GM19351 (cell line): ENCODE results near the gene CD5L.

Experiments used
- ATAC-seq: cut with Tn5 transposase; IDR thresholded peaks from one replicate; pipeline ENCODE4 v1.9.1; 2021; ENCODE audit warnings: mild to moderate bottlenecking, moderate library complexity; ENCODE audit not compliant: unreplicated experiment

CD5L gene

DNA sequence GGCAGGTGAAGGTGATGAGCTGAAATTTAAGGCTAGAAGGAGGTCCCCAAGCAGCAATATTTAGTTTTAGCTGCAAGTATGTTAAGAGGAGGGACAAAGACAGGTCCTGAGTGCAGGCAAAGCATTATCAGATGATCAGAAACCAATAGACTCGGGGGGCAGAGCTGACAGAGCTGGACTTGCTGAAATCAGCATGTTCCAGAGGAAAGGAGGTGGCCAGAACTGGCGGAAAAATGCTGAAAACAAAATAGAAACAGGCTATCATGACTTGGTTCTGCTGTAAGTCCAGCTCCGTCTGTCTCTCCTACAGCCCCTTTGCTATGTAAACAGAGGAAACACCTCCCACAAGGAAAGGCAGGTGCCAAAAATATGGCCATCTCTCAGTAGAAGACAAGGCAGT lies at the start of gene CD5L:
Gene CD5L (minus strand): TSS at position 101 of the 400 bp plus-strand sequence. CDS start 107 bp downstream, outside the sequence.
- no peak for ATAC-seq

DNA sequence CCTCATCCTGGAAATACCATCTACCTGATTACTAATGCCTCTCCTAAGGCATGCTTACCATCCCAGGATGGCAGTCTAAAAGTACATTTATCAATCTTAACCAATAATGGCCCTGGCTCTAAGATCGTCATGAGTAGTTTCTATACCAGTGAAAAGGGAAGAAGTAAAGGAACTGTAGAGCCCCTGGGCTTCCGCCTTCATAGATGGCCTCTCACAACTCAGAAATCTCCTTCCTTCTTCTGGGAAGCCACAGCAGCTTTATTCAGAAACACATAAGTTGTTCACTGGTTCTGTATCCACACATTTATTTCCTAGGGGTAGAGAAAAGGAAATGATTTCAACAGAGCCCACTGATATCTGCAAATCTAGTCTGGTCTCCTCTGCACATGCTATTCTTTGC lies 41.0 kb upstream of the CD5L start:
- no peak for ATAC-seq

DNA sequence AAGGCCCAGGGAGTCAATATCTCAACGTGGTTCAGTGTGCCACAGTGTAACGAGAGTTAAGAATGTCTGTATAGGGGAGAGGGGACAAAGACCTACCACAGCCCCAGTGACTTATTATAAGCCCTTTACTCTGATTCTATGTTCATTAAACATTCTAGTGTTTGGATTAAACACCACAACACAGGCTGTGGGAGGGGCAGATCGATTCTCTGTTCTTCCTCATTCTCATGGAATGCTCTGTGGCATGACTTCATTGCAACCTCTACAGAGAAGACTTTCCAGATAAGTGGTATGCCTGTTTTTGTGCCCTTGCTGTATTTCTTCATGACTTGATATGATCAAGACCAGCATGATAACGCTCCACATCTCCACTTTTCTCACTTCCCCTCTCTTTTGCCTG lies 39.0 kb upstream of the CD5L start:
- ATAC-seq = no peak

DNA sequence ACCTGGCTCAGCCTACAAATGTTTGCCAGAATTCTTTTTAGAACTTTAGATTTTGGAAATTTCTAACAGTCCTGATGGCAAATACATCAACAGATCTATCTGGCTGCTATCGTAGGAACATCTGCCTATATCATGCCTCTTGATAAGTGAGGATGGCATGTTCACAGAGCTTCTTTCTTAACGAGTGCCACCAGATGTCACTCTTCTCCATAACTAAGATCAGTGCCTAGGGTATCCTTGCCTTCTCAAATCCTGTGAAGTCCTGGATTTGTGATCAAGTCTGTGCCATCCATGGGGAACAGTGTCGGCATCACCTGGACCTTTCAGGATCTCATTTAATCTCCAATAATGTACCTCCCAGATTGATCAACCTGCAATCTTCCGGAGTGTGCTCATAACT lies 36.5 kb upstream of the CD5L start:
- no peak for ATAC-seq

DNA sequence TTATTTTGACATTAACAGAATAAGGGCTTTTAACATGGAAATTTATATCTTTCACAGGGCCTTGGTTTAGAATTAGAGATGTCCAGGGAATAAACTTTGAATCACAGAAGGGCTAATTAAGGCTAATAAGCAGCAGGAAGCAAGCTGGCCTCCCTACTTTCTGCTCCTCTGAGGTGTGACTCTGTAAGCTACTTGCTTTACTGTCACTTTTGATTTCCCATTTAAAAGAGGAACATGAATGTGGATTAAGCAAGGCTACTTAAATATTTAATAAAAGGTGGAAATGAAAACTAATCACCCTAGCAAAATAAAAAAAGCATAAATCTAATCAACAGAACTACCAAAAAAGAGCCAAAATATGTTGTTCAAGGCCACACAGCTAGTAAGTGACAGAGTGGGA lies 28.9 kb upstream of the CD5L start:
- no peak for ATAC-seq

DNA sequence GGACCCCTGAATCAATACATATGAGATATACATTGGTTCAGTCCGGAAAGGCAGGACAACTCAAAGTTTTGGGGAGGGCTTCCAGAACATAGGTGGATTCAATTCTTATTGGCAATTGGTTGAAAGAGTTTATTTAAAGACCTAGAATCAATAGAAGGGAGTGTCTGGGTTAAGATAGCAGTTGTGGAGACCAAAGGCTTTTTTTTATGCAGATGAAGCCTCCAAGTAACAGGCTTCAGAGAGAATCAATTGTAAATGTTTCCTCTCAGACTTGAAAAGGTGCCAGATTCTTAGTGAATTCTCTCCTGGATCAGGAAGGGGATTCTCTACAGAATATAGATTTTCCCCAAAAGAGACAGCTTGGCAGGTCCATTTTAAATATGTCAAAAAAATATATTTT lies 27.0 kb upstream of the CD5L start:
- ATAC-seq = no peak

DNA sequence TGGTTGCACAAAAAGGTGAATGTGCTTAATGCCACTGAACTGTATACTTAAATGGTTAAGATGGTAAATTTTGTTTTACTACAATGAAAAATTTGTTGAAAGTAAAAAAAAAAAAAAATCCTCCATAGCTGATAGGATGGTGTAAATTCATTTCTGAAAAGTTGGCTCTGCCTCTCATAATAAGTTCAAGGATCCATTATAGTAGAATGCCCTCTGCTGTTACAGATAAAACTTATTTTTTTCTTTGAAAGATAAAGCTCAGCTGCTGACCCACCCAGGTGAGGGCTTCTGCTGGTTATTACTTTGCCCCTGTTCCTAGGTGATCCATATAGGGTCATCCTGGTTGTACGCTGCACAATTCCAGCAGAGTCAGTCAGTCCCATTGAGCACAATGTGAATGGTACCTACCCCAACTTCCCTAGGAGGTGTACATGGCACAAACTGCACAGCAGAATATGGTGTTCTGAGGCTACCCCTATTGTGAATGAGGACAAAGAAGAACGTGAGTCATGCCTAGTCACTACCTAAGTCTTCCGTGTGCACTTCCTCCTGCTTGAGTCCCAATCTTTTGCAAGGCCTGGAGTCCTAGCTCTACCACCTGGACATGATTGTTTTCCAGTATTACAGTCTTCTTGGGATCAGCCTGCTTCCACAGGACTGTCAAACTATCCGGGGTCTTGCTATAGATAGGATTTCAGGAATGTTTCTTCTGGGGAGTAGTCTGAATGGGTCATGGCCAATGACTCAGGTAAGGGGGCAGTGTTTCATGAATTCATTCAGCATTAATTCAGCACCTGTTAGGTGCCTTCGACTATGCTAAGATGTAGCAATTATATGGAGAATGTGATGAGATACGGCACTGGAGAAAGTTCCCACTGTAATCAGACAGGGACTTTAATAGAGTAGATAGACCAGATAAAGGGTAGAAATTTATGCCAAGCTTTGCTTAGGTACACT lies 20.8 kb upstream of the CD5L start:
- no peak for ATAC-seq

DNA sequence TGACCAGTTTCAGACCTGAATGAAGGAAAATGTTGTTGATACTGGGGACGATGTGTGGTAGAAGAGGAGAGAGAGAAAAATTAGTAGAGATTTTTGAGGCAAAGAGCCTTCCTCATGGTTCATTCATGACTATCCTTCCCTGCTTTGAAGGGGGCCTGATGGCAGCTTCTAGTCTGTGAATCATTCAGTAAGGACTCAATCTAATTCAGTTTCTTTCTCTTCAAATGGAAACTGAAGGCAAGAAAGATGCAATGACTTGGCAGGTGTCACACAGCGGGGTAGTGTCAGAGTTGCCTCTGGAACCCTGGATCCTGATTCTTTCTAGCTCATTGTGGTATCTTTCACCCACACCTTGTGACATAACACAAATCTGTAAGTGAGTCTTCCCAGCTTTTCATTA lies 14.9 kb upstream of the CD5L start:
- ATAC-seq = no peak

DNA sequence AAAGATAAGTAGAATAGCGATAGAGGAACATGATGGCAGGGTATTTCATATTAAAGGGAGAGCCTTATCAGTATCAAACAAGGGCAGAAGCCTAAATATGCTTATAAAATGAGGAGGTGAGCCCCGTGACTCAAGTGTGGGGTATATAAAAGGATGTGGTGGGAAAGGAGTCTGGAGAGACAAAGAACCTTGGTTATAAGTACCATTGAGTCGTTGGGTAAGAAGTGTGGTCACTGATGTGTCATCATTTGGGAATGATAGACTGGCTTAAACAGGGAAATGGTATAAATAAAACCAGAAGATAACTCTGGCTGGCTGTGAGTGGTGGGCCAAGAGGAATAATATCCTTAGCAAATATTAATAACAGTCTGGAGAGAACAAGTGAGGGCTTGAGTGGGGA lies 10.9 kb upstream of the CD5L start:
- no peak for ATAC-seq

DNA sequence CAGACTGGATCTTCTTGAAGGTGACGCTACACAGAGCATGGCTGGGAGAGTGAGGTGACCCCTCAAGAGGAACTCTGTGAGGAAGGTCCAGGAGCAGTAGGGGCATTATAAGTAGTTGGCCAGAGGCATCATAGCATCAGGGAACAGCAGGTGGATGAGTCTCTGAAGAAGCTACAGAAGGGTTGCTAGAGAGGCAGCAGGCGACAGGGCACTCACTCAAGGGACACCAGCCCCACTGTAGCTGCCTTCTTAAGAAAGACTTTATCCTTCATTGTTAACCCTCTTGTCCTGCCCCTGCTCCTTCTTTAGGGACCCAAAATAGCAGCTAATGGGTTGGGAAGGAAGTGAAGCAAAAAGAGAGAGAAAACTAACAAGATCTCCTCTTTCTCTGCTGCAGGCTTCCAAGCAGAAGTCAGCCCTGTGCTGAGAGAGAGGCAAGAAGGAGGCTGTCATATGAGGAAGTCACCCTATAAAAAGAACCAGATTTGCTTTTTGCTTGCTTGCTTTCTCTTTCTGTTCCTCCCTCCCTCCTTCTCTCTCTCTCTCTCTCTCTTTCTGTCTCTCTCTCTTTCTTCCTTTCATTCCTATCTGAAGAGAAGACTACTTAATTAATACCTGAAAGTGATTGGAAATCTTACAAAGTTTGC lies 7.7 kb upstream of the CD5L start:
- peak; percentile 93 for ATAC-seq

DNA sequence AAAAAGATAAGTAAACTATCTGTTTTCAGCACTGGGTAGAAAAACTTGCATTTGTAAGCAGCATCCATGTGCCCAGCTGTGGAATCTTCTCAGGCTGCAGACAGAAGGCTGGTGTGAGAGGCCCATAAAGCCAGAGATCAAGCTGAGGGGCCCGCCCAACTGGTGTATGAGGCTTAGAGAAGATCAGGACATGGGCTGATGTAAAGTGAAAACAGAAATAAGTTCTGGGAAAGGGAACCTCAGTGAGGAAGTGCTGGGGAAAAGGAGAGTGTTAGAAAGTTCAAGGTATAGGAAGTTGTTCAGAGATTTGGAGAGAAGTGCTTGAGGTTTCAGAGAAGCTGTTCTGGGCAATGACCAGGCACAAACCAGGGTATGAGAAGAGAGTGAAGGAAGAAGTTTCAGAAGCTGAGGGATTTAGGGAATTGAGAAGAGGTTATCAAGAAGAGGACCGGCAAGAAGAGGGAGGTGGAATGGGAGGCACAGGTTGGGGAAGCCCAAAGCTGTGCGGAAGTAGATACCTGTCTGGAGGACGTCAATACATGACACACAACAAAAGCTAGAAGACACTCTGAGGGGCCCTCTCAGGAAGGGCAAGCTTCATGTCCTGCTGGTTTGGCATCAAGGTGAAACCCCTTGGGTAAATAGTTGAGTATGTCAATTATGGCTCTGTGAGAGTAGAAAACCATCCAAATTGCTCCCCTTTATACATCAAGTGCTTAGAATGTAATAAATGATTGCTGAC lies 2.7 kb upstream of the CD5L start:
- ATAC-seq = no peak

DNA sequence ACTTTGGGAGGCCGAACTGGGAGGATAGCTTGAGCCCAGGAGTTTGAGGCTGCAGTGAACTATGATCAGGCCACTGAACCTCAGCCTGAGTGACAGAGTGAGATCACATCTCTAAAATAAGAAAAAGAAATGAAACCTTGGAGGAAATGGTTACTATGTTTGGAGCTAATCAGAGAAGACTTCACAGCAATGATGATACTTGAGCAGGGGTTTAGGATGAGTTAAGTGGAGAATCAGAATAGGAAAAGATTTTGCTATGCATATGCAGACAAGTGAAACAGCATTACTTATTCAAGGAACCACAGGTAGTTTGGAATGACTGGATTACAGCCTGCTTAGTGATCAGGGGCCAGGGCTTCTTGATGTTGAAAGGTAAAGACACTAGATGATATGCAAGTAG lies 1.3 kb upstream of the CD5L start:
- peak; percentile 59 for ATAC-seq

DNA sequence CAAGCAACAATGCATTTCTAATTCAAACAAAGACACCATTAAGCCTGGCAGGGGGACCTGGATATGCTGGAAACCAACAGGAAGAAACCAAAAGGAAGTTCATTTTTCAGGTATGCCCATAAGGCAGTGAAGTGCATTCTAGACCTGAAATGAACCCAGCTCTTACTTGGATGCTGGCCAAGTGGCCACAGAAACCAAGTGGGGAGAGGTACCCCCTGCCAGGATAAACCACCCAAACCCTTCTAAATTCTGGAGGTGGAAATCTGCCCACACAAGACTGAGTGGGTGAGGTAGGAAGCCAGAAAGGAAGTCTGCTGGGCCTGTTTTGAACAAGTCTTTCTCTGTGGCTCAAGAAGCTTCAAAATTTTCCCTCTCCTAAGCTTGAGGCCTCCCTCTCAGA lies 2.6 kb downstream of the CD5L start:
- no peak for ATAC-seq

DNA sequence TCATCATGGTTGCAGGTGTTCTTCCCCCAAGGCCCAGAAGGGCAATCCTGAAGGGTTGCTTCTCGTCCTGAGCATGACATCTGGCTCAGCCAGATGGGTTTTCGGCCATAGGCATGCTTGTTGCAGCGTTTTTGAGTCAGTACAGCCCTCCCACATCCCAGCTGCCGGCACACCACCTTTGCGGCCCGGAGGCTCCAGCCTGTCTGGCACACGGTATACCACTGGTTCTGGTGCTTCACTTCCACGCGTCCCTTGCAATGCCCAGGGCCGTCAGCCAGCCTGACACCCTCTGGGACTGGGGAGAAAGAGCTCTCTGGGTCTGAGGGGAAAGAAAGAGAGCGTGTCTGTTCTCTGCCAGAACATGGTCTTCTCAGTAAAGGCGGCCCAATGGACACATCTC lies 7.2 kb downstream of the CD5L start:
- no peak for ATAC-seq

DNA sequence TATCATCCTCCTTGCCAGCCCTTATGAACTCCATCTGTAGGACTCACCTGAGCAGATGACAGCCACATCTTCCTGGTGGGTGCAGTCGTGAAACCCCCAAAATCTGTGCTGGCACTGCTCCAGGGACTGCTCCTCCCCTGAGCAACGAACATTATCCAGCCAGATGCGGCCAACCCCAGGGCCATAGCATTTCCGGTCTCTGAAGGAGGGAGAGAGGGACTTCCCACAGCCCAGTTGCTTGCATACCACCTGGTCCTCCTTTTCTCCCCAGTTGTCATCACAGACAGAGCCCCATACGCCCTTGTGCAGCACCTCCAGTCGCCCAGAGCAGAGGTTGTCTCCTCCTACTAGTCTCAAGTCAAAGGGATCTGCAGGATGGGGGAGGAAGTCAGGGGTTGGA lies 8.5 kb downstream of the CD5L start:
- ATAC-seq = no peak

DNA sequence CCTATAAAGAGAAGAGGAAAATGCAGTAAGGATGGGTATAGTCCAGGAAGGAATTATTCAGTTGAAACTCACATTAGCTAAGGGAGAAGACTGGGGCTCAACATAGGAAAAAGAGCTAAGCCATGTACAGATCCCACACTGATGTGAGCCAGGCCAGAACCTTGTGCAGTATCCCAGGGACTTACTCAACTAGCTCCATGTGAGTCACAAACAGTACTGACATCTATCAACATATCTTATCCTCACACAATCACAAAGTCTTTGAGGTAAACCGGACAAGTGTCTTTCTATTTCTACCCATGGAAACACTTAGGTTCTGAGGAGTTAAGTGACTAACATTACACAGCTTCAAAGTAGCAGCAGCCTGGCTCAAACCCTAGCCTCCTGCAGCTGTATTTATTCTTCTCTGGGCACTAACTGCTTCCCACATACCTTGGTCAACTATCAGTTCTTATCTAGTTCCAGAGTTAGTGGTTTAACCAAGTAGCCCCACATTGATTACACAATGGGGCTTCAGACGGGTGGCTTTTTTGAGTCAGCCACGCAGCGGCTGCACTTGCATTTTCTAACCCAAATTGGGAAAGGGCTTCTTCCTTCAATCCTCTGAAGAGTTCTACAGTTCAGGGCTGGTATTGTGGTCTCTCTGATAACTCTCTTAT lies 9.5 kb downstream of the CD5L start:
- no peak for ATAC-seq

DNA sequence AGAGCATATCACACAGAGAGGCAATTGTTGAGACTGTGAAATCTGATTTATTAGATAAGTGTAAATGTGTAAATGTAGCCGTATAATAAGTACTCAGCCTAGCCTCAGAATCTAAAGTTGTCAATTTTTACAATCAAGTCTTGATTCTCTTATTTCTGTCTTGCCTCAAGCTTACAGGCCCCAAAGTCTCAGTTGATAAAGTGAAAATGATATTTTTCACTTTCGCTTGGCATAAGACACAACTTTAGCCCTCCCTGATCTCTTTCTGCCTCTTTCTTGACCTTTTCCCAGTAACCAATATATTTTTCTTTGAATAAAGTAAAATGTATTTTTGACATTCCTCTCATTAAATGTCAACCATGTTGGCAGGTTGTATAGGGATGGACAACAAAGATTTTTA lies 10.7 kb downstream of the CD5L start:
- ATAC-seq = no peak

DNA sequence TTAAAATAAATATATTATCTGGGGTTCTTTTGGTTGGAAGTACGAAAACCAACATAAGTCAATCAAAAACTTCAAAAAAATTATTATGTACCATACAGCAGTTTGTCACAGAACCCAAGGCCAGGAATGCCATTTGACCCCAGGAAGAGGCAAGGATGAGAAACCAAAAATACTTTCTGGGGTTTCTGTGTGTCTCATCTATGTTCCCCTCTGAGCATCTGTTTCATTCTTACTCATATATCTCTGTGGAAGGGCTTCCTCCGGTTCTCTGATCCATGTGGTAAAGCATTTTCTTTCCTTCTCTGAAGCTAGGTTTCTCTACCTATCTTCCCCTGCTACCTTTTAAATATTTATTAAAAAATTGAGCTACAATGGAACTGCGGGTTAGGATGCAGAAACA lies 11.9 kb downstream of the CD5L start:
- peak; percentile 48 for ATAC-seq

DNA sequence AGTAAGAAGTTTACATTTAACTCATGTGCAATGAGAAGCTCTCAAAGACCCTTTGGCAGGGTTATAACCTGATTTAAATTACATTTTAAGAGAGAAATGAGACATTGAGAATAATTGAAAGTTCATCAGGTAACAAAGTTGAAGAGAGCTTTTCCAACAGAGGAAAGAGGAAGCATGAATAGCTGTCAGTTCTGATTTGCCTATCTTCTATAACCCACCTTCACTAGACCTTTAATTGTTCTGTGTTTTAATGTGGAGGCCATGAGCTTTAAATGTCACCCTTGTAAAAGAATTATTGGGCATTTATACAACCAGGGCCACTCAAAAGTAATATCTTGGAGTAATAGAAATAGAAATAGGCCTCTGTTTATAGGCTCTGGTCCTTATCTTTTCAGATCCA lies 12.4 kb downstream of the CD5L start:
- ATAC-seq = no peak

DNA sequence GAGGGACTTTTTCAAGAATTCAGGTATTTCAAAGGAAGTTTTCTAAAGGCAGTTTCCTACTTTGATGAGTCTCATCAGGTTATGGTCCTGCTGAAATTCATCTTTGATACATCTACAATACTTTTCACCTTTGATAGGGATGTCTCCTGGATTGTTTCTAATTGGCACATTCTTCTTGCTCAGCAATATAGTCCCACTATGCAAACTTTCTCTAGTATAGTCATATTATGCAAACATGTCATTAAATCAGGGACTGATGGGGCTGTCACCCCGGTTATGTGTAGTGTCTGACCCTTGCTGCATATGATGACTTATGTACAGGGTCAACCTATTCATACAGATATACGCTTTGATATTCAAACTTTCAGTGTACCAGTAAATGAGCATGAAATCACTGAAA lies 21.3 kb downstream of the CD5L start:
- no peak for ATAC-seq

DNA sequence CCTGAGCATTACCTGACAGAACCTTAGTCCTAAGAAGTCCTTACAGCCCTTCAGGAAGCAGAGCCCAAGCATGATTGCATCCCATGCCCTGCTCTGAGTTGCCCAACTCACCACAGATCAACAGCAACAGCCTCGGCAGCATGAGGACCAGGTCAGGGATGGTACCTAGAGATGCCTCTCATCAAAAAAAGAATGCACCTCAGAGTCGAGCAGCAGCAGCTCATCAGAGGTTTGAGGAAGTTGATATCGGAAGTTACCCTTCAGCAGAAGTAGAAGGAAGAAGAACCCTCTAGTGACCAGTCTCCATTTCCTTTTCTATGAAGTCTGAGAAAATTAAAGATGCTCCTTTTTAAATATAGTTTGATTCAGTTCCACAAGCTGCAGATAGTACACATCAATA lies 21.7 kb downstream of the CD5L start, which contains the start of gene FCRL1:
Gene FCRL1 (minus strand): TSS at position 225 of the 400 bp plus-strand sequence. CDS start 83 bp downstream, at position 142.
- ATAC-seq = no peak
